Suprapubic skin (tissue), 4 donors: Measurements from ENCODE around the gene SHC4.

ENCODE experiments used
- EP300 ChIP-seq: sonication (generic); formaldehyde crosslinking; IDR thresholded peaks from one replicate; pipeline ENCODE4 v1.6.1; 2017; ENCODE audit warnings: antibody characterized with exemption
- POLR2A ChIP-seq, 2 donors: fragments of 450-650 bp; IDR thresholded peaks; one replicate each; pipeline ENCODE4 v1.6.1; 2017; ENCODE audit warnings: antibody characterized with exemption in 2 of 2, mild to moderate bottlenecking in 2 of 2, moderate library complexity in 2 of 2
- POLR2AphosphoS5 ChIP-seq, 3 donors: sonication (generic); formaldehyde crosslinking; IDR thresholded peaks; one replicate each; pipeline ENCODE4 v1.6.1; 2017; ENCODE audit warnings: antibody characterized with exemption in 3 of 3
- TF ChIP-seq, protein P1 (sequence below), 2 donors: fragments of 200-600 bp in 1 of 2; fragments of 450-650 bp in 1 of 2; sonication (generic) in 1 of 2; IDR thresholded peaks; one replicate each; pipeline ENCODE4 v1.5.1; 2016 to 2019; ENCODE audit warnings: antibody characterized with exemption in 2 of 2, mild to moderate bottlenecking in 1 of 2, moderate library complexity in 1 of 2

DNA sequence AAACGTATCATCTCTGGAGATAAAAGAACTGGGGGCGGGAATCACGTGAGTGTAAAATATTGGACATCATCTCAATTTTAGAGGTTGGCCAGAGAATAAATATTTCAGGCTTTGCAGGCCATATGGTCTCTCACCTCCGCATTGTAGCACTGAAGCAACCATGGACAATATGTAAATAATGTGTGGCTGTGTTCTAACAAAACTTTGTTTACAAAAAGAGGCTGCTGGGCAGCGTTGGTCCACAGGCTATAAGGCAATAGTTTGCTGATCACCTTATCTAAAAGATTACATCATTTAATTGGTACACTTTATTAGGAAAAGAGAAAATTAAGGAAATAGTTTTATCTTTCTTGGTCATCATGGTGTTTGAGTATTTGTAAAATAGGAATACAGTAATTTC lies 22.5 kb upstream of the SHC4 start:
- TF ChIP-seq POLR2AphosphoS5 (IDR thresholded peaks at IDR 0.05) (no peak), POLR2A (IDR thresholded peaks at IDR 0.05) (no peak), EP300 (no peak)
- TF ChIP-seq, protein P1, sequence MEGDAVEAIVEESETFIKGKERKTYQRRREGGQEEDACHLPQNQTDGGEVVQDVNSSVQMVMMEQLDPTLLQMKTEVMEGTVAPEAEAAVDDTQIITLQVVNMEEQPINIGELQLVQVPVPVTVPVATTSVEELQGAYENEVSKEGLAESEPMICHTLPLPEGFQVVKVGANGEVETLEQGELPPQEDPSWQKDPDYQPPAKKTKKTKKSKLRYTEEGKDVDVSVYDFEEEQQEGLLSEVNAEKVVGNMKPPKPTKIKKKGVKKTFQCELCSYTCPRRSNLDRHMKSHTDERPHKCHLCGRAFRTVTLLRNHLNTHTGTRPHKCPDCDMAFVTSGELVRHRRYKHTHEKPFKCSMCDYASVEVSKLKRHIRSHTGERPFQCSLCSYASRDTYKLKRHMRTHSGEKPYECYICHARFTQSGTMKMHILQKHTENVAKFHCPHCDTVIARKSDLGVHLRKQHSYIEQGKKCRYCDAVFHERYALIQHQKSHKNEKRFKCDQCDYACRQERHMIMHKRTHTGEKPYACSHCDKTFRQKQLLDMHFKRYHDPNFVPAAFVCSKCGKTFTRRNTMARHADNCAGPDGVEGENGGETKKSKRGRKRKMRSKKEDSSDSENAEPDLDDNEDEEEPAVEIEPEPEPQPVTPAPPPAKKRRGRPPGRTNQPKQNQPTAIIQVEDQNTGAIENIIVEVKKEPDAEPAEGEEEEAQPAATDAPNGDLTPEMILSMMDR (IDR thresholded peaks at IDR 0.05) = no peak
